ENCODE results near the gene TSPAN3. TPM values are rescaled to one million over a fixed set of nuclear protein-coding genes. Genes with fewer than 3 reads are reported as not detected.

TSPAN3 gene
- total RNA-seq: 100 to 1,000 TPM in 2 of 4 donors, 10 to 100 TPM in 2; 34.0 to 115 (median 93.0) TPM

- Histone ChIP-seq H3K27ac (peak within 1 kb of the TSS; percentile 93), H3K27me3 (no peaks in the 10 kb centered on the region), H3K4me1 (peaks cover 34% of the 10 kb centered on the region), H3K4me3 (peak within 1 kb of the TSS; percentile 91), H3K9me3 (no peaks in the 10 kb centered on the region), H3K36me3 (no peaks in the 10 kb centered on the region)
- DNase-seq (ENCODE audit: low spot score in 2 of 2): peak; percentile 94 to 95
- WGBS: 0% methylated on average over 22 of the region's 97 CpGs
- TF ChIP-seq POLR2A (IDR thresholded peaks at IDR 0.05) (peak in 1 of 2 donors; percentile 84), EP300 (IDR thresholded peaks at IDR 0.05) (no peak), CTCF (IDR thresholded peaks at IDR 0.05) (no peak), POLR2AphosphoS5 (IDR thresholded peaks at IDR 0.05) (peak in 1 of 3 donors; percentile 9)
Measured at GRCh38 chr15:77070495-77071304, at the start of gene TSPAN3. TSS of gene TSPAN3 (minus strand) at chr15:77071109. CDS start at chr15:77070954, 155 bp downstream.

GRCh38 chr15:77120576-77120975, 49.7 kb upstream of the TSPAN3 start:
- DNase-seq (ENCODE audit: low spot score in 2 of 2): no peak
- no peaks in the 10 kb centered on the region for H3K9me3 ChIP-seq
- H3K4me3 ChIP-seq: no peak overlapping the region
- no peaks in the 10 kb centered on the region for H3K36me3 ChIP-seq
- H3K4me1 ChIP-seq: peaks cover 13% of the 10 kb centered on the region
- TF ChIP-seq POLR2A (IDR thresholded peaks at IDR 0.05) (no peak), POLR2AphosphoS5 (IDR thresholded peaks at IDR 0.05) (no peak), CTCF (IDR thresholded peaks at IDR 0.05) (no peak), EP300 (IDR thresholded peaks at IDR 0.05) (no peak)
- H3K27me3 ChIP-seq: no peaks in the 10 kb centered on the region
- H3K27ac ChIP-seq: no peak overlapping the region
- WGBS: 91% methylated on average over 4 of the region's 4 CpGs

GRCh38 chr15:77119446-77119845, 48.5 kb upstream of the TSPAN3 start:
- no peak for DNase-seq (ENCODE audit: low spot score in 2 of 2)
- no peak for TF ChIP-seq POLR2AphosphoS5 (IDR thresholded peaks at IDR 0.05)
- no peak for TF ChIP-seq POLR2A (IDR thresholded peaks at IDR 0.05)
- TF ChIP-seq CTCF (IDR thresholded peaks at IDR 0.05): no peak
- no peak for TF ChIP-seq EP300 (IDR thresholded peaks at IDR 0.05)
- H3K27me3 ChIP-seq: no peaks in the 10 kb centered on the region
- no peaks in the 10 kb centered on the region for H3K9me3 ChIP-seq
- no peak overlapping the region for H3K4me3 ChIP-seq
- H3K27ac ChIP-seq: no peak overlapping the region
- WGBS: 68% methylated on average over 1 of the region's 1 CpG
- peaks cover 13% of the 10 kb centered on the region for H3K4me1 ChIP-seq
- H3K36me3 ChIP-seq: peaks cover 5% of the 10 kb centered on the region

DNA sequence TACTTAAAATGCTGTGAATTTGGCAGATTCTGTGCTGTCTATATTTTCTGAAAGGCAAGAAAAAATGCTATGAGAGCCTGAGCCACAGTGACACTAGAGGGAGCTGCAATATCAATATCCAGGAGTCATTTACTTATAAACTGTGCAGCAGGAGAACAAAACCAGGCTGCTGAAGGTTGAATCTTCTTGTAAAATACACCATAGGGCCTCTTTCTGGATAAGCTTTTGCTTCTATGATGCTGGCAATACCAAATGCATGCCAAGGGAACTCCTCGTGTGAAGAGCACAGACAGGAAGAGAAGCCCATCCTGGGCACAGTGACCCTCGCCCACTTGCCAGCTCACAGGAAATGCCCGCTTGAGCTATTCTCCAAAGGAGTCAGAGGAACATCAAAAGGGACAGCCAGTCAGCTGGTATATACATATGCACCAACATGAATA, 48.0 kb upstream of the TSPAN3 start:
- no peak for TF ChIP-seq POLR2AphosphoS5 (IDR thresholded peaks at IDR 0.05)
- peak; percentile 53 to 61 for TF ChIP-seq CTCF (IDR thresholded peaks at IDR 0.05)
- H3K9me3 ChIP-seq: no peaks in the 10 kb centered on the region
- H3K27ac ChIP-seq: no peak overlapping the region
- DNase-seq (ENCODE audit: low spot score in 2 of 2): no peak
- 55% methylated on average over 3 of the region's 3 CpGs for WGBS
- peaks cover 10% of the 10 kb centered on the region for H3K36me3 ChIP-seq
- no peaks in the 10 kb centered on the region for H3K27me3 ChIP-seq
- H3K4me3 ChIP-seq: no peak overlapping the region
- H3K4me1 ChIP-seq: peaks cover 13% of the 10 kb centered on the region

DNA sequence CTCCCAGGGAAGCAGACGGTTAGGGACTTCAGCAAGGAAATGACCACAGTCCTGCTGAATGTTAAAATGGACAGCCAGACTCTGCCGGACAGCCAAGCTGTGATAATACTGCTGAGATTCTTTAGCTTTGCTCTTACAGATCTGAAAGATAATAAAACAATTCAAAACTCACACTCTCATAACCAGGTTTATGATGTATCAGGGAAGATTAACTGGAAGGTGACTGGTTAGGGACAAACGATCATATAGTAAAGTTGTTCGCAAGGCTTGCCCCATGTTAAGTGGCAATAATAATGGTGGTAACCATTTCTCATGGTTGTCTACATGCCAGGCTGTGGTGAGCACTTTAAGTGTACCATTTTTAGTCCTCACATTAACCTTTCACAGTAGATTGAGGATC, 44.3 kb upstream of the TSPAN3 start:
- Histone ChIP-seq H3K36me3 (peaks cover 15% of the 10 kb centered on the region), H3K4me3 (no peak overlapping the region), H3K9me3 (no peaks in the 10 kb centered on the region), H3K27me3 (no peaks in the 10 kb centered on the region), H3K27ac (no peak overlapping the region), H3K4me1 (peaks cover 18% of the 10 kb centered on the region)
- no peak for DNase-seq (ENCODE audit: low spot score in 2 of 2)
- WGBS: 94% methylated on average over 4 of the region's 4 CpGs
- TF ChIP-seq POLR2A (IDR thresholded peaks at IDR 0.05): no peak
- TF ChIP-seq CTCF (IDR thresholded peaks at IDR 0.05): no peak
